SK-N-SH (cell line): Measurements from ENCODE around the gene ARID1B. TPM values are rescaled to one million over a fixed set of nuclear protein-coding genes. Genes with fewer than 3 reads are reported as not detected.

Source experiments
- CTCF ChIA-PET: fragments of 300-600, 350-600 bp; formaldehyde crosslinking; extraction: SDS; loops from one replicate; lab custom pipeline; 2021; lab: Yijun Ruan, JAX
- POLR2A ChIA-PET: fragments of 350-600 bp; sonication (Branson Sonifier 250); formaldehyde crosslinking; extraction: SDS; loops from one replicate; lab custom pipeline; 2020; ENCODE audit warnings: antibody characterized with exemption, inconsistent platforms; lab: Yijun Ruan, JAX
- DNase-seq: peaks from one replicate; pipeline ENCODE4 v3.0.0; 2012
- H2AFZ ChIP-seq: fragments of 200-600 bp; sonication (generic); 2 replicates; pipeline ENCODE4 v1.8.1; 2016; ENCODE audit warnings: antibody characterized with exemption, mild to moderate bottlenecking, low read depth
- H3F3A ChIP-seq: fragments of 200-600 bp; sonication (generic); replicated peaks from 2 replicates; pipeline ENCODE3; 2016; ENCODE audit warnings: antibody characterized with exemption, mild to moderate bottlenecking; ENCODE audit not compliant: insufficient read depth
- H3K27ac ChIP-seq, 2 experiments: fragments of 200-500 bp in 1 of 2; fragments of 200-600 bp in 1 of 2; sonication (Bioruptor generic) in 1 of 2; sonication (generic), shearing (Covaris generic) in 1 of 2; 2 replicates each; pipeline versions ENCODE4 v1.5.1 to v1.6.1; 2014 to 2016; ENCODE audit warnings: low read depth in 2 of 2, inconsistent platforms in 1 of 2, low read length in 1 of 2, mild to moderate bottlenecking in 1 of 2, mixed read lengths in 1 of 2
- H3K27me3 ChIP-seq: fragments of 200-600 bp; sonication (generic), shearing (Covaris generic); 2 replicates; pipeline ENCODE4 v1.6.1; 2016; ENCODE audit warnings: mixed run types; ENCODE audit not compliant: insufficient read depth
- H3K36me3 ChIP-seq, 2 experiments: fragments of 200-500 bp in 1 of 2; fragments of 200-600 bp in 1 of 2; sonication (Bioruptor generic) in 1 of 2; sonication (generic) in 1 of 2; replicated peaks in 1 of 2; 2 replicates each; pipeline versions ENCODE3 to v1.5.1; 2014 to 2016; ENCODE audit warnings: low read length in 1 of 2, mild to moderate bottlenecking in 1 of 2; ENCODE audit not compliant: insufficient read depth in 2 of 2, control insufficient read depth in 1 of 2
- H3K4me1 ChIP-seq, 2 experiments: fragments of 200-500 bp in 1 of 2; fragments of 200-600 bp in 1 of 2; sonication (Bioruptor generic) in 1 of 2; sonication (generic), shearing (Covaris generic) in 1 of 2; 2 replicates each; pipeline versions ENCODE4 v1.5.1 to v1.6.1; 2014 to 2016; ENCODE audit warnings: low read depth in 1 of 2, low read length in 1 of 2, mixed run types in 1 of 2; ENCODE audit not compliant: insufficient read depth in 2 of 2, control insufficient read depth in 1 of 2
- H3K4me2 ChIP-seq: fragments of 200-600 bp; sonication (generic), shearing (Covaris generic); 2 replicates; pipeline ENCODE4 v1.6.1; 2017; ENCODE audit warnings: mixed run types
- H3K4me3 ChIP-seq, 2 experiments: fragments of 200-500 bp in 1 of 2; fragments of 200-600 bp in 1 of 2; sonication (Bioruptor generic) in 1 of 2; sonication (generic), shearing (Covaris generic) in 1 of 2; 2 replicates each; pipeline versions ENCODE4 v1.5.1 to v1.8.1; 2014 to 2016; ENCODE audit warnings: low read depth in 2 of 2, inconsistent platforms in 1 of 2, low read length in 1 of 2, mild to moderate bottlenecking in 1 of 2, mixed read lengths in 1 of 2, moderate library complexity in 1 of 2
- H3K79me2 ChIP-seq: fragments of 200-600 bp; sonication (generic); 2 replicates; pipeline ENCODE4 v1.8.1; 2017; ENCODE audit warnings: mild to moderate bottlenecking; ENCODE audit not compliant: insufficient read depth
- H3K9ac ChIP-seq: fragments of 200-600 bp; sonication (generic); 2 replicates; pipeline ENCODE4 v1.6.1; 2017; ENCODE audit warnings: mixed run types
- H3K9me2 ChIP-seq: fragments of 200-600 bp; sonication (generic); 2 replicates; pipeline ENCODE4 v1.6.1; 2017; ENCODE audit warnings: mixed run types
- H3K9me3 ChIP-seq: fragments of 200-600 bp; sonication (generic); 2 replicates; pipeline ENCODE4 v1.6.1; 2017; ENCODE audit warnings: mixed run types, mild to moderate bottlenecking, moderate library complexity
- H4K20me1 ChIP-seq: fragments of 200-600 bp; sonication (generic); 2 replicates; pipeline ENCODE4 v1.6.1; 2017; ENCODE audit warnings: mild to moderate bottlenecking, mixed run types; ENCODE audit not compliant: insufficient read depth
- CTCF ChIP-seq: fragments of 200-600 bp; sonication (generic); IDR thresholded peaks from 2 replicates; pipeline ENCODE4 v1.6.1; 2017; ENCODE audit warnings: antibody characterized with exemption, mild to moderate bottlenecking, moderate library complexity
- ELF1 ChIP-seq: IDR thresholded peaks from 2 replicates; pipeline ENCODE4 v1.4.0; 2012
- EP300 ChIP-seq, 2 experiments: IDR thresholded peaks; 2 replicates each; pipeline versions ENCODE4 v1.4.0 to v1.6.1; 2012; ENCODE audit warnings: borderline replicate concordance in 1 of 2, low read depth in 1 of 2, low read length in 1 of 2
- EZH2phosphoT487 ChIP-seq: fragments of 200-600 bp; sonication (generic); IDR thresholded peaks from 2 replicates; pipeline ENCODE4 v1.6.1; 2017; ENCODE audit warnings: low read depth, mixed run types, mild to moderate bottlenecking, antibody characterized with exemption, moderate library complexity, borderline replicate concordance
- FOSL2 ChIP-seq: IDR thresholded peaks from 2 replicates; pipeline ENCODE4 v1.4.0; 2012; ENCODE audit warnings: low read depth, mild to moderate bottlenecking, moderate library complexity, borderline replicate concordance
- FOXJ3 ChIP-seq: sonication (generic); formaldehyde crosslinking; IDR thresholded peaks from 2 replicates; pipeline ENCODE4 v1.5.1; 2020; ENCODE audit warnings: mild to moderate bottlenecking, missing genetic modification reagents
- GABPA ChIP-seq: IDR thresholded peaks from 2 replicates; pipeline ENCODE4 v1.4.0; 2012; ENCODE audit warnings: low read depth, mild to moderate bottlenecking
- MXI1 ChIP-seq: IDR thresholded peaks from 2 replicates; pipeline ENCODE4 v1.6.1; 2012; ENCODE audit warnings: mild to moderate bottlenecking, low read depth, low read length, improper control_type of control experiment
- NFIC ChIP-seq: IDR thresholded peaks from 2 replicates; pipeline ENCODE4 v1.4.0; 2012; ENCODE audit warnings: borderline replicate concordance
- NRF1 ChIP-seq: IDR thresholded peaks from 2 replicates; pipeline ENCODE4 v1.6.1; 2012; ENCODE audit warnings: low read depth, mild to moderate bottlenecking, low read length
- PBX3 ChIP-seq: IDR thresholded peaks from 2 replicates; pipeline ENCODE4; 2012
- RAD21 ChIP-seq: IDR thresholded peaks from 2 replicates; pipeline ENCODE4 v1.6.1; 2012; ENCODE audit warnings: mild to moderate bottlenecking, low read length
- REST ChIP-seq: IDR thresholded peaks from 2 replicates; pipeline ENCODE4 v1.6.1; 2012; ENCODE audit warnings: mild to moderate bottlenecking, low read depth, low read length, moderate library complexity
- RXRA ChIP-seq: IDR thresholded peaks from 2 replicates; pipeline ENCODE4 v1.4.0; 2012; ENCODE audit warnings: low read depth, mild to moderate bottlenecking, borderline replicate concordance
- SIN3A ChIP-seq: IDR thresholded peaks from 2 replicates; pipeline ENCODE4 v1.6.1; 2012; ENCODE audit warnings: low read depth, mild to moderate bottlenecking, low read length, moderate library complexity, borderline replicate concordance
- SMC3 ChIP-seq: IDR thresholded peaks from 2 replicates; pipeline ENCODE4 v1.6.1; 2012; ENCODE audit warnings: low read depth, low read length, improper control_type of control experiment
- TAF1 ChIP-seq: IDR thresholded peaks from 2 replicates; pipeline ENCODE4 v1.6.1; 2012; ENCODE audit warnings: low read depth, mild to moderate bottlenecking, low read length, moderate library complexity, borderline replicate concordance
- USF1 ChIP-seq: IDR thresholded peaks from 2 replicates; pipeline ENCODE4 v1.4.0; 2012; ENCODE audit warnings: low read depth, borderline replicate concordance
- YY1 ChIP-seq: IDR thresholded peaks from 2 replicates; pipeline ENCODE4 v1.4.0; 2012; ENCODE audit warnings: low read depth, mild to moderate bottlenecking
- WGBS: methylation state at CpG from one replicate; pipeline ENCODE4 v1.1.6; 2017; ENCODE audit warnings: low lambda C conversion rate; 5-methylcytosine and 5-hydroxymethylcytosine counted together
- polyA plus RNA-seq, 3 experiments: library from polyadenylated mRNA; depleted of rRNA; stranded (reverse); fragments of >200 nt; gene quantifications; 2 replicates each; pipeline ENCODE4 v1.2.3, GENCODE V29; 2012
- TF ChIP-seq, protein P1 (sequence below): IDR thresholded peaks from 2 replicates; pipeline ENCODE4 v1.4.0; 2012; ENCODE audit warnings: low read depth

ARID1B gene
- polyA plus RNA-seq, 1 of the 3 experiments (the other 2 are of a cell fraction) = 13.6 TPM

DNA sequence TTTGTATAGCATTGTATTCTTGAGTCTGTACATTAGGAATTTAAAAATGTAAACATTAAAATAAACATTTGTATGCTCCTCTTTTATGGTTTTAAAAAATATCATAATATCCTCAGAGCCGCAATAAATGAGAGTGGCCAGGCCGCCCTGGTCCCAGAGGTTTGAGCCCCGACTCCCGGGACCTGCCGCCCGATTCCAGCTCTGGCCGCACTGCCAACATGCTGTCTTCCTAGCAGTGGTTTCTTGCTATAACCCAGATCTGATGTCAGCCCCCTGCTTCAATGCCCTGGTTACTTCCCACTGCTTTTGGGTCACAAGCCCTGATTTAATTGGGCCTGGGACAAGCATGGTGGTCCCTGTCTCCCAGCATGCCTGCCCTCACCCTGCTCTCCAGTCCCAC, 5.4 kb upstream of the ARID1B start (continued):
- TF ChIP-seq RXRA = no peak
- TF ChIP-seq RAD21 = no peak
- no peak for TF ChIP-seq NFIC
- TF ChIP-seq PBX3 = no peak
- no peak for TF ChIP-seq SIN3A

GRCh38 chr6:156773476-156773875, 3.7 kb upstream of the ARID1B start:
- Histone ChIP-seq H3K9me3 (no peaks in the 10 kb centered on the region), H3K4me3 (no peak overlapping the region), H3K9me2 (no peaks in the 10 kb centered on the region), H3K36me3 (no peaks in the 10 kb centered on the region), H3K27me3 (no peaks in the 10 kb centered on the region), H3K27ac (no peak overlapping the region), H3K79me2 (peaks cover 20% of the 10 kb centered on the region), H4K20me1 (no peaks in the 10 kb centered on the region), H3F3A (peaks cover 11% of the 10 kb centered on the region), H3K9ac (no peak overlapping the region), H3K4me1 (peaks cover 11 to 12% of the 10 kb centered on the region in 2 experiments; a peak in 3 of 4 replicates), H3K4me2 (no peak overlapping the region), H2AFZ (no peak overlapping the region)
- no peak for TF ChIP-seq CTCF
- no peak for TF ChIP-seq REST
- TF ChIP-seq RAD21 = no peak
- TF ChIP-seq TAF1 = no peak
- no peak for TF ChIP-seq EP300 (IDR thresholded peaks at IDR 0.05; ENCODE audit: borderline replicate concordance in 1 of 2, low read depth in 1 of 2, low read length in 1 of 2)
- TF ChIP-seq PBX3 = no peak
- TF ChIP-seq FOXJ3 (CRISPR knock-in tag) = no peak
- TF ChIP-seq FOSL2 = no peak
- no peak for TF ChIP-seq EZH2phosphoT487
- no peak for TF ChIP-seq GABPA
- TF ChIP-seq, protein P1, sequence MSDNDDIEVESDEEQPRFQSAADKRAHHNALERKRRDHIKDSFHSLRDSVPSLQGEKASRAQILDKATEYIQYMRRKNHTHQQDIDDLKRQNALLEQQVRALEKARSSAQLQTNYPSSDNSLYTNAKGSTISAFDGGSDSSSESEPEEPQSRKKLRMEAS = no peak
- no peak for TF ChIP-seq ELF1
- no peak for TF ChIP-seq SMC3
- TF ChIP-seq YY1 = no peak
- TF ChIP-seq USF1 = no peak
- TF ChIP-seq MXI1 = no peak
- TF ChIP-seq NRF1 = no peak
- DNase-seq = no peak
- POLR2A ChIA-PET = no interaction called here
- WGBS = 100% methylated on average over 5 of the region's 5 CpGs
- CTCF ChIA-PET = interaction anchor here (0.6 kb wide), 1 partner anchor 20 kb away, joined by 3 read pairs; no protein-coding TSS in a partner anchor
